Measurements from ENCODE around the gene VSIG8.

The VSIG8 gene

GRCh38 chr1:159854693-159855192, 7.7 kb downstream of the VSIG8 start:
- DNase-seq: no peak

- DNase-seq: no peak
Observed at GRCh38 chr1:159854116-159854692, 8.3 kb downstream of the VSIG8 start.

GRCh38 chr1:159853417-159854115, 8.9 kb downstream of the VSIG8 start:
- no peak for DNase-seq

GRCh38 chr1:159851407-159851806, 11.1 kb downstream of the VSIG8 start:
- no peak for DNase-seq

GRCh38 chr1:159849626-159850366, 12.7 kb downstream of the VSIG8 start:
- DNase-seq: no peak

- no peak for DNase-seq
Observed at GRCh38 chr1:159848326-159848725, 14.1 kb downstream of the VSIG8 start.

- DNase-seq: no peak
Observed at GRCh38 chr1:159847231-159847630, 15.2 kb downstream of the VSIG8 start.

- no peak for DNase-seq
Observed at GRCh38 chr1:159845751-159846629, 16.5 kb downstream of the VSIG8 start.

- no peak for DNase-seq
Observed at GRCh38 chr1:159843459-159843858, 19.0 kb downstream of the VSIG8 start.

GRCh38 chr1:159841749-159842148, 20.7 kb downstream of the VSIG8 start:
- DNase-seq: no peak

GRCh38 chr1:159839116-159839849, 23.2 kb downstream of the VSIG8 start:
- no peak for DNase-seq

- DNase-seq: no peak
Observed at GRCh38 chr1:159838715-159839114, 23.7 kb downstream of the VSIG8 start.

- no peak for DNase-seq
Observed at GRCh38 chr1:159835862-159836525, 26.5 kb downstream of the VSIG8 start.

GRCh38 chr1:159835356-159835755, 27.1 kb downstream of the VSIG8 start:
- no peak for DNase-seq

GRCh38 chr1:159832309-159832708, 30.1 kb downstream of the VSIG8 start:
- DNase-seq: no peak

- DNase-seq: peak; percentile 30
Observed at GRCh38 chr1:159831412-159832141, 30.9 kb downstream of the VSIG8 start.

- no peak for DNase-seq
Observed at GRCh38 chr1:159830722-159831121, 31.7 kb downstream of the VSIG8 start.

- DNase-seq: peak; percentile 58
Observed at GRCh38 chr1:159829822-159830465, 32.5 kb downstream of the VSIG8 start.

- peak; percentile 69 for DNase-seq
Observed at GRCh38 chr1:159829273-159829634, 33.2 kb downstream of the VSIG8 start.

GRCh38 chr1:159828581-159829272, 33.7 kb downstream of the VSIG8 start:
- DNase-seq: no peak
